ENCODE measurements around the gene BMF. TPM values are rescaled to one million over a fixed set of nuclear protein-coding genes. Genes with fewer than 3 reads are reported as not detected.

The BMF gene
- total RNA-seq, 3 donors from 2014 or later: 12.6 to 32.1 (median 28.7) TPM

DNA sequence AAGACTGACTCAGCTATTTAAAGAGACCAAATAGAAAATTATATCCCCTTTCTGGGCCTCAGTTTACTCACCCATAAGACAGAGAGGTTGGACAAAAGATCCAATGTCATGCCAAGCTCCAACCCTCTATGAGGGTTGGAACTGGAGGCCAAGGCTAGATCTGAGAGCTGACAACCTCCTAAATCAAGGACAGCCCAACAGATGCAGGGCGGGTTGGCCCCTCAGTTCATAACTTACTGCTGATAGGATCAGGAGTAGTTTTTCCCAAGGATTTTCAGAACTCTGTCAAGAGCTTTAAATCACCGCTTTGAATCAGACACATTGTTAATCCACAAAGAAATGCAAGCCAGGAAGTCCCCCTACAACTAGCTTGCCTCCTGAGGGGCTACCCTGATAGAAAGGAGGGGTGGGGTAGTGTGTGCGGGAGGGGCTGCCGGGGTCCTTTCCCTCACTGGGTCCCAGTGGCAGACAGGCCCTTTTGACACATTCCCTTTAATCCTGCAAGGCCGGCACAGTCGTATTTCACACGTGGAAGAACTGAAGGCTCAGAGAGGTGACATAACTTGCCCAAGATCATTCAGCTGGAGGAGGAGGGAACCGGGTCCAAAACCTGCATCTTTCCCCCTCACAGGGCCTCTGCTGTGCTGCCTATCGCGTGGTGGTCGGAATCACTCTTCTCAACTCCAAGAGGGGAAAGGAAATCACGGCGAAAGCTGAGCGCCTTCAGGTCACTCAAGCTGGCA lies 21.4 kb downstream of the BMF start:
- DNase-seq: no peak
- peaks cover 13% of the 10 kb centered on the region for H3K4me1 ChIP-seq (ENCODE audit: low read depth)
- TF ChIP-seq, protein P1, sequence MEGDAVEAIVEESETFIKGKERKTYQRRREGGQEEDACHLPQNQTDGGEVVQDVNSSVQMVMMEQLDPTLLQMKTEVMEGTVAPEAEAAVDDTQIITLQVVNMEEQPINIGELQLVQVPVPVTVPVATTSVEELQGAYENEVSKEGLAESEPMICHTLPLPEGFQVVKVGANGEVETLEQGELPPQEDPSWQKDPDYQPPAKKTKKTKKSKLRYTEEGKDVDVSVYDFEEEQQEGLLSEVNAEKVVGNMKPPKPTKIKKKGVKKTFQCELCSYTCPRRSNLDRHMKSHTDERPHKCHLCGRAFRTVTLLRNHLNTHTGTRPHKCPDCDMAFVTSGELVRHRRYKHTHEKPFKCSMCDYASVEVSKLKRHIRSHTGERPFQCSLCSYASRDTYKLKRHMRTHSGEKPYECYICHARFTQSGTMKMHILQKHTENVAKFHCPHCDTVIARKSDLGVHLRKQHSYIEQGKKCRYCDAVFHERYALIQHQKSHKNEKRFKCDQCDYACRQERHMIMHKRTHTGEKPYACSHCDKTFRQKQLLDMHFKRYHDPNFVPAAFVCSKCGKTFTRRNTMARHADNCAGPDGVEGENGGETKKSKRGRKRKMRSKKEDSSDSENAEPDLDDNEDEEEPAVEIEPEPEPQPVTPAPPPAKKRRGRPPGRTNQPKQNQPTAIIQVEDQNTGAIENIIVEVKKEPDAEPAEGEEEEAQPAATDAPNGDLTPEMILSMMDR (IDR thresholded peaks at IDR 0.05): no peak
- H3K9me3 ChIP-seq: no peaks in the 10 kb centered on the region
- no peak overlapping the region for H3K4me3 ChIP-seq
- no peak for ATAC-seq
- H3K36me3 ChIP-seq (ENCODE audit: low read depth): no peaks in the 10 kb centered on the region
- intact Hi-C loops (cut with DNase I, micrococcal nuclease): no loop called here

DNA sequence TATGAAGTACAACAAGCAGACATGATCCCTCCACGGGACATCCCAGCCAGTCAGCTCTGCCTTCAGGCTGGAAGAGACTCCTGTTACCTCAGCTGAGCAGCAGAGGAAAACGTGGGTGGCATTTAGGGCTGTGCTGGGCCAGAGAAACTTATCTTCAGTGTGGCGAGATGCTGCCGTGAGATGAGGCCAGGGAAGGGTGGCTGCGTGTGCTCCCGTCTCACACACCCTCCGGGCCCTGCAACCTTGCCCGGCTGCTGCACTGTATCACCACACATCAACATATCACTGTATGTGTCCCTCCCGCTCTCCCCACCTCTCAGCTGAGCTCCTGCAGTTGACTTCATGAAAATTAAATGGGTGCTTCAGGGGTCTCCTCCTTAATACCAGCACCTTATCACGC lies 23.4 kb downstream of the BMF start:
- H3K36me3 ChIP-seq (ENCODE audit: low read depth): no peaks in the 10 kb centered on the region
- TF ChIP-seq, protein P1 (IDR thresholded peaks at IDR 0.05): no peak
- DNase-seq (peak in 1 of 3 donors; percentile 21), ATAC-seq (no peak)
- intact Hi-C loops (cut with DNase I, micrococcal nuclease): no loop called here
- no peak overlapping the region for H3K4me3 ChIP-seq
- H3K4me1 ChIP-seq (ENCODE audit: low read depth): peaks cover 9% of the 10 kb centered on the region
- H3K9me3 ChIP-seq: no peaks in the 10 kb centered on the region

DNA sequence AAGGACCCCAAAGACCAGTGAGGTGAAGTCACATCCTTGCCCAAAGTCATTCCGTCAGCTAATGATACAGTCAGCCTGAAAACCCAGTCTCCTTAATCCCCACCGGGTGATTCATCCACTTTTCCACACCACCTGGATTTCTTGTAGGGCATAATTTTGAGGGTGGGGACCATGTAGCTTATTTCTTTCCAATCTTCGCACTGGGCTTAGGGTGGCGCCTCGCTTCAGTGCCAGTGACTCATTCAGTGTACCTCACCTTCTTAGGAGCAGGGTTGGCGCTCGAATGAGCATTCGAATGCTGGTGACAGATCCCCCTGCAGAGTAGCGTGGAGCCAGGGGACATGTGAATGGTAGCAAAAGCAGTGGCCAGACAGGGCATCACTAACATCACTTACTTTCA lies 24.0 kb downstream of the BMF start:
- intact Hi-C loops (cut with DNase I, micrococcal nuclease): no loop called here
- Histone ChIP-seq H3K4me1 (ENCODE audit: low read depth) (peaks cover 9% of the 10 kb centered on the region), H3K9me3 (no peaks in the 10 kb centered on the region), H3K36me3 (ENCODE audit: low read depth) (no peaks in the 10 kb centered on the region), H3K4me3 (no peak overlapping the region)
- no peak for DNase-seq
- TF ChIP-seq, protein P1 (IDR thresholded peaks at IDR 0.05): no peak
- no peak for ATAC-seq

DNA sequence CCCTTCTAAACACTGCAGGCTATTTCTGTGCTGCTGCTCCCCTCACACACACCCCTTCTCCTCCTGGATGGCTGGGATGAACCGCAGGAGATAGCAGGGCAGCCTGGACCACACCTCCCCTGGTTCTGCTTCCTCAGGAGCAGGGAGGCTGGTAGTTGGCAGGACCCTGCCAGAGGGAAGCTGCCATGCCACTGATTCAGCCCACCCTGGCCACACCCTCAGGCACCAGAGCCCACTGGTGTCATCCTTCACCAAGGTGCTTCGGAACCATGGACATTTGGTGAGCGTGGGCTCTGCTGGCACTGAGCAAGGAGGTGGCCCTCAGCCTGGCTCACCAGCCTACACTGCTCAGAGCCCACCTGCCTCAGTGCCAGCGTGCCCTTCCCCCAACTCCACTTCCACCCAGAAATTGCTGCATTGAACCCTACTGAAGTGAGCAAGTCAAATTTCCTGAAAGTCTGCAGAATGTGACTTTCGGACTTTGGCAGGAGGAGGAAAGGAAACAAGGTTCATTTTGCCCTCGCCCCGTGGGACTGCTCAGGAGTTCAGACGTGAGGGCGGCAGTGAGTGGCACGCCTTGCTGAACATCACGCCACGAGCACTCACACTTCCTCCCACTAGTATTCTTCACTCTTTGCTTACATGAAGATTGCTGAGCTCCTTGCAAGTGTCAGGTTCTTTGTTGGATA lies 26.3 kb downstream of the BMF start:
- H3K4me1 ChIP-seq (ENCODE audit: low read depth): peaks cover 9% of the 10 kb centered on the region
- H3K36me3 ChIP-seq (ENCODE audit: low read depth): no peaks in the 10 kb centered on the region
- intact Hi-C loops (cut with DNase I, micrococcal nuclease): no loop called here
- peak; percentile 61 to 74 (median 62) for DNase-seq
- TF ChIP-seq, protein P1 (IDR thresholded peaks at IDR 0.05): no peak
- ATAC-seq: peak; percentile 84
- H3K4me3 ChIP-seq: no peak overlapping the region
- H3K9me3 ChIP-seq: no peaks in the 10 kb centered on the region

DNA sequence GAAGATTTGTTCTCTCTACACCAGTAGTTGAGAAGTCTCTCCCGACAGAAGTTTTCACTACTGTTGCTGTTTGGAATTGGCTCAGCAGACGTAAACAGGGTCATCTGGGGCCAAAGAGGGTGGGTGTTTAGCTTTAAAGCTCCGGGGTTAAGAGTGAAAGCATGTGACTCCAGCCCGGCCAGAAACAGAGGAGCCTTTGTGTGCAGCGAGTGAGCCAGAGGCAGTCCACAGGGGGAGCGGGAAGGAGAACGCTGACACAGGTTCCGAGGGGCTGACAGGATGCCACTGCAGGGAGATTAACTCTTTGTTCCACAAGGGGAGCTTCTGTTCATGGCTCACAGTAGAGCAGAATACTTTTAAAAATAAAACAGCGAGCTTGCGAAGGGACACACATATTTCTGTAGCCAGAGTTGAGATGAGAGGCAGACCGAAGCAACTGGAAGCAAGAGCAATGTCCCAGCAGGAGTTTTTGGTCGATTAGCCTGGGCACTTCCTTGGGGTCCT lies 26.9 kb downstream of the BMF start:
- TF ChIP-seq, protein P1 (IDR thresholded peaks at IDR 0.05): no peak
- DNase-seq: peak; percentile 70 to 86 (median 75)

More for the DNA sequence above, 26.9 kb downstream of the BMF start:
- intact Hi-C loops (cut with DNase I, micrococcal nuclease): no loop called here
- peak; percentile 86 for ATAC-seq
- no peaks in the 10 kb centered on the region for H3K36me3 ChIP-seq (ENCODE audit: low read depth)
- H3K4me1 ChIP-seq (ENCODE audit: low read depth): peaks cover 9% of the 10 kb centered on the region
- no peak overlapping the region for H3K4me3 ChIP-seq
- no peaks in the 10 kb centered on the region for H3K9me3 ChIP-seq

Data from mucosa of descending colon (tissue), 3 donors.